HepG2 (cell line): ENCODE measurements around the gene RNU7-1. TPM values are rescaled to one million over a fixed set of nuclear protein-coding genes. Genes with fewer than 3 reads are reported as not detected.
A peak's percentile ranks its signal among the peaks of the same experiment; 100 is the strongest.

Source experiments
- GATAD1 ChIP-seq: IDR thresholded peaks from 2 replicates; pipeline ENCODE4 v1.6.1; 2016; ENCODE audit warnings: missing genetic modification reagents, missing compliant biosample characterization
- HDAC6 ChIP-seq: fragments of 200-600 bp; sonication (generic); IDR thresholded peaks from 2 replicates; pipeline ENCODE4 v1.7.0; 2017; ENCODE audit warnings: mild to moderate bottlenecking, antibody characterized with exemption, low read length, low read depth
- MYC ChIP-seq: sonication (generic); formaldehyde crosslinking; IDR thresholded peaks from 2 replicates; pipeline ENCODE4 v1.9.0; 2021; ENCODE audit warnings: missing genetic modification reagents, borderline replicate concordance
- NCOA2 ChIP-seq: sonication (generic); formaldehyde crosslinking; IDR thresholded peaks from 2 replicates; pipeline ENCODE4 v1.8.0; 2022; ENCODE audit warnings: inconsistent platforms
- NFIC ChIP-seq: IDR thresholded peaks from 2 replicates; pipeline ENCODE4 v1.6.1; 2012; ENCODE audit warnings: mild to moderate bottlenecking, low read length, inconsistent platforms
- NRL ChIP-seq: sonication (generic); formaldehyde crosslinking; IDR thresholded peaks from 2 replicates; pipeline ENCODE4 v1.5.0; 2020; ENCODE audit warnings: missing genetic modification reagents, mild to moderate bottlenecking, moderate library complexity, borderline replicate concordance
- PAF1 ChIP-seq: IDR thresholded peaks from 2 replicates; pipeline ENCODE4 v1.6.1; 2016; ENCODE audit warnings: missing genetic modification reagents, missing compliant biosample characterization
- RBM39 ChIP-seq: fragments of 200-400 bp; formaldehyde crosslinking; IDR thresholded peaks from one replicate; pipeline ENCODE4 v1.6.1; 2018; ENCODE audit warnings: antibody characterized with exemption, mild to moderate bottlenecking, low read depth, low read length; ENCODE audit not compliant: poor library complexity, severe bottlenecking
- SMAD9 ChIP-seq: sonication (generic); formaldehyde crosslinking; IDR thresholded peaks from 2 replicates; pipeline ENCODE4 v1.5.1; 2020; ENCODE audit warnings: mild to moderate bottlenecking, missing genetic modification reagents
- SP2 ChIP-seq: sonication (generic); formaldehyde crosslinking; IDR thresholded peaks from 2 replicates; pipeline ENCODE4 v1.5.1; 2020; ENCODE audit warnings: mild to moderate bottlenecking, missing genetic modification reagents
- SSRP1 ChIP-seq: IDR thresholded peaks from 2 replicates; pipeline ENCODE4 v1.6.1; 2016; ENCODE audit warnings: control low read depth
- ZFP37 ChIP-seq: sonication (generic); formaldehyde crosslinking; IDR thresholded peaks from 2 replicates; pipeline ENCODE4 v1.4.0; 2020; ENCODE audit warnings: missing genetic modification reagents, borderline replicate concordance
- ZNF34 ChIP-seq: sonication (generic); formaldehyde crosslinking; IDR thresholded peaks from 2 replicates; pipeline ENCODE4 v1.4.0; 2020; ENCODE audit warnings: mild to moderate bottlenecking, missing genetic modification reagents, borderline replicate concordance
- ZNF432 ChIP-seq: sonication (generic); formaldehyde crosslinking; IDR thresholded peaks from 2 replicates; pipeline ENCODE4 v1.5.0; 2020; ENCODE audit warnings: missing genetic modification reagents, mild to moderate bottlenecking, borderline replicate concordance
- ZNF446 ChIP-seq: sonication (generic); formaldehyde crosslinking; IDR thresholded peaks from 2 replicates; pipeline ENCODE4 v1.5.0; 2020; ENCODE audit warnings: mild to moderate bottlenecking, missing genetic modification reagents
- ZNF549 ChIP-seq: sonication (generic); formaldehyde crosslinking; IDR thresholded peaks from 2 replicates; pipeline ENCODE4 v1.5.0; 2020; ENCODE audit warnings: missing genetic modification reagents
- ZNF605 ChIP-seq: sonication (generic); formaldehyde crosslinking; IDR thresholded peaks from 2 replicates; pipeline ENCODE4 v1.8.0; 2022; ENCODE audit warnings: mild to moderate bottlenecking, missing genetic modification reagents
- ZNF792 ChIP-seq: IDR thresholded peaks from 2 replicates; pipeline ENCODE4 v1.6.1; 2016
- polyA plus RNA-seq, 8 experiments: library from polyadenylated mRNA; depleted of rRNA in 3 of 8; stranded (reverse) in 7 of 8; unstranded in 1 of 8; fragments of >200 nt; fragmentation: Illumina TruSeq in 4 of 8; extraction: Trizol in 4 of 8; gene quantifications; 2 replicates each; pipeline versions ENCODE4 v1.2.1 to v1.2.3, GENCODE V29; 2011 to 2016; ENCODE audit warnings: low read depth in 4 of 8, missing spikeins in 1 of 8, mixed read lengths in 1 of 8; ENCODE audit not compliant: insufficient read depth in 1 of 8
- total RNA-seq, 5 experiments: library from RNA; depleted of rRNA; stranded (reverse); fragments of >200 nt; fragmentation: Illumina TruSeq; extraction: Trizol; gene quantifications; 2 replicates each; pipeline ENCODE4 v1.2.3, GENCODE V29; 2016; ENCODE audit warnings: low read depth in 1 of 5
- TF ChIP-seq, protein P1 (sequence below): sonication (generic); formaldehyde crosslinking; IDR thresholded peaks from 2 replicates; pipeline ENCODE4 v1.4.0; 2020; ENCODE audit warnings: mild to moderate bottlenecking, missing genetic modification reagents, borderline replicate concordance
- TF ChIP-seq, protein P2 (sequence below): IDR thresholded peaks from 2 replicates; pipeline ENCODE4 v1.6.1; 2016; ENCODE audit warnings: low read depth
- TF ChIP-seq, protein P3 (sequence below): IDR thresholded peaks from 2 replicates; pipeline ENCODE4 v1.6.1; 2016; ENCODE audit warnings: missing compliant biosample characterization, missing genetic modification reagents, borderline replicate concordance

Gene RNU7-1
- total and polyA plus RNA-seq, 2 of the 13 experiments (the other 11 are each of a cell fraction or from before 2014, with no cell fraction given): not detected

DNA sequence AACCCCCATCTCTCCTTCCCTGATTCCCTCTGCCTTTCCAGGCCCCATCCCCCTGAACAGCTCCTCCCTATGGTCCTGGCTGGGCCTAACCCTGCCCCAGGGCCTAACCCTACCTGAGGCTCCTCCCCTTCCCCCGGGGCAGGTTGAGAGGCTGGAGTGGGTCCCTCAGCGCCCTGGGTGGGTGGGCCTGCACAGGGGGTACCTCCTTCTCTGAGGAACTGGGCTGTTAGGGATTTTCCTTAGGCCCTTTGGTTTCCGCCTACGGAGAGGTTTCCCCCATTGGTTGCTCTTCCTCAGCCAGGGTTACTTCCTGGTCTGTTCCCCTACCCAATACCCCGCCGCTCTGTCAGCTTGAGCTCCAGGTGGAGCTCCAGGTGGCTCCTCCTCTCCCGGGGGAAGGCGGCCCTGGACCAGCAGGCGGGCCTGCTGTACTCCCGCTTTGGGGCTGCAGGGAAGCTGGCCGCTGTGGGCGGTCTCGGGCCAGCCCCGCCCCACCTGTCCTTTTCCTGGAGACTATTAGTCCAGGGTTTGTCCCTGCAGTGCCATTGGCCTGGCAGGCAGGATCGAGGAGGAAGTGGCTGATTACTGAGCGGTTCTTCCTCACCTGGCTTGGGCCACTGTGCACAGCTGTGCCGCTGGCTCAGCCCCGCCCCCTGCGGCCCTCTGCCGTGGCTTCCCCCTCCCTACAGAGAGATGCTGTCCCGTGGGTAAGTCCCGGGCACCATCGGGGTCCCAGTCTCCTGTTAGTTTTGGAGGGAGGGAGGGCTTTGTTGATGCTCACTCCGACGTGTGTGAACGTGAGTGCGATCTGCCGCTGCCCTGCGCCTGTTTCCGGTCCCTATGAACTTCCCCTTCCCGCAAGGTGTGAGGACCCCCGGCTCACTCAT is 2.7 kb downstream of the RNU7-1 start (continued):
- TF ChIP-seq RBM39 (peak; percentile 78), SP2 (CRISPR knock-in tag) (peak; percentile 69), ZNF34 (CRISPR knock-in tag) (no peak), GATAD1 (peak; percentile 49; the same call in 1 of the 2 replicates), SSRP1 (CRISPR knock-in tag) (no peak), MYC (CRISPR knock-in tag) (peak; percentile 42; the same call in 1 of the 2 replicates), SMAD9 (CRISPR knock-in tag) (no peak), NCOA2 (no peak), NRL (CRISPR knock-in tag) (peak; percentile 76), ZFP37 (CRISPR knock-in tag) (peak; percentile 67; the same call in 1 of the 2 replicates), ZNF792 (peak; percentile 75), ZNF605 (peak; percentile 56; the same call in 1 of the 2 replicates), HDAC6 (no peak), PAF1 (CRISPR knock-in tag) (no peak), ZNF432 (CRISPR knock-in tag) (no peak), ZNF446 (CRISPR knock-in tag) (no peak), NFIC (no peak), ZNF549 (CRISPR knock-in tag) (no peak)
- TF ChIP-seq, protein P1, sequence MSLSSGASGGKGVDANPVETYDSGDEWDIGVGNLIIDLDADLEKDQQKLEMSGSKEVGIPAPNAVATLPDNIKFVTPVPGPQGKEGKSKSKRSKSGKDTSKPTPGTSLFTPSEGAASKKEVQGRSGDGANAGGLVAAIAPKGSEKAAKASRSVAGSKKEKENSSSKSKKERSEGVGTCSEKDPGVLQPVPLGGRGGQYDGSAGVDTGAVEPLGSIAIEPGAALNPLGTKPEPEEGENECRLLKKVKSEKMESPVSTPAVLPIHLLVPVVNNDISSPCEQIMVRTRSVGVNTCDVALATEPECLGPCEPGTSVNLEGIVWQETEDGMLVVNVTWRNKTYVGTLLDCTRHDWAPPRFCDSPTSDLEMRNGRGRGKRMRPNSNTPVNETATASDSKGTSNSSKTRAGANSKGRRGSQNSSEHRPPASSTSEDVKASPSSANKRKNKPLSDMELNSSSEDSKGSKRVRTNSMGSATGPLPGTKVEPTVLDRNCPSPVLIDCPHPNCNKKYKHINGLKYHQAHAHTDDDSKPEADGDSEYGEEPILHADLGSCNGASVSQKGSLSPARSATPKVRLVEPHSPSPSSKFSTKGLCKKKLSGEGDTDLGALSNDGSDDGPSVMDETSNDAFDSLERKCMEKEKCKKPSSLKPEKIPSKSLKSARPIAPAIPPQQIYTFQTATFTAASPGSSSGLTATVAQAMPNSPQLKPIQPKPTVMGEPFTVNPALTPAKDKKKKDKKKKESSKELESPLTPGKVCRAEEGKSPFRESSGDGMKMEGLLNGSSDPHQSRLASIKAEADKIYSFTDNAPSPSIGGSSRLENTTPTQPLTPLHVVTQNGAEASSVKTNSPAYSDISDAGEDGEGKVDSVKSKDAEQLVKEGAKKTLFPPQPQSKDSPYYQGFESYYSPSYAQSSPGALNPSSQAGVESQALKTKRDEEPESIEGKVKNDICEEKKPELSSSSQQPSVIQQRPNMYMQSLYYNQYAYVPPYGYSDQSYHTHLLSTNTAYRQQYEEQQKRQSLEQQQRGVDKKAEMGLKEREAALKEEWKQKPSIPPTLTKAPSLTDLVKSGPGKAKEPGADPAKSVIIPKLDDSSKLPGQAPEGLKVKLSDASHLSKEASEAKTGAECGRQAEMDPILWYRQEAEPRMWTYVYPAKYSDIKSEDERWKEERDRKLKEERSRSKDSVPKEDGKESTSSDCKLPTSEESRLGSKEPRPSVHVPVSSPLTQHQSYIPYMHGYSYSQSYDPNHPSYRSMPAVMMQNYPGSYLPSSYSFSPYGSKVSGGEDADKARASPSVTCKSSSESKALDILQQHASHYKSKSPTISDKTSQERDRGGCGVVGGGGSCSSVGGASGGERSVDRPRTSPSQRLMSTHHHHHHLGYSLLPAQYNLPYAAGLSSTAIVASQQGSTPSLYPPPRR (CRISPR knock-in tag): peak; percentile 34; the same call in 1 of the 2 replicates
- TF ChIP-seq, protein P2, sequence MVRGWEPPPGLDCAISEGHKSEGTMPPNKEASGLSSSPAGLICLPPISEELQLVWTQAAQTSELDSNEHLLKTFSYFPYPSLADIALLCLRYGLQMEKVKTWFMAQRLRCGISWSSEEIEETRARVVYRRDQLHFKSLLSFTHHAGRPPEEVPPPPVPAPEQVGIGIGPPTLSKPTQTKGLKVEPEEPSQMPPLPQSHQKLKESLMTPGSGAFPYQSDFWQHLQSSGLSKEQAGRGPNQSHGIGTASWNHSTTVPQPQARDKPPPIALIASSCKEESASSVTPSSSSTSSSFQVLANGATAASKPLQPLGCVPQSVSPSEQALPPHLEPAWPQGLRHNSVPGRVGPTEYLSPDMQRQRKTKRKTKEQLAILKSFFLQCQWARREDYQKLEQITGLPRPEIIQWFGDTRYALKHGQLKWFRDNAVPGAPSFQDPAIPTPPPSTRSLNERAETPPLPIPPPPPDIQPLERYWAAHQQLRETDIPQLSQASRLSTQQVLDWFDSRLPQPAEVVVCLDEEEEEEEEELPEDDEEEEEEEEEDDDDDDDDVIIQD (CRISPR knock-in tag): peak; percentile 47; the same call in 1 of the 2 replicates
- TF ChIP-seq, protein P3, sequence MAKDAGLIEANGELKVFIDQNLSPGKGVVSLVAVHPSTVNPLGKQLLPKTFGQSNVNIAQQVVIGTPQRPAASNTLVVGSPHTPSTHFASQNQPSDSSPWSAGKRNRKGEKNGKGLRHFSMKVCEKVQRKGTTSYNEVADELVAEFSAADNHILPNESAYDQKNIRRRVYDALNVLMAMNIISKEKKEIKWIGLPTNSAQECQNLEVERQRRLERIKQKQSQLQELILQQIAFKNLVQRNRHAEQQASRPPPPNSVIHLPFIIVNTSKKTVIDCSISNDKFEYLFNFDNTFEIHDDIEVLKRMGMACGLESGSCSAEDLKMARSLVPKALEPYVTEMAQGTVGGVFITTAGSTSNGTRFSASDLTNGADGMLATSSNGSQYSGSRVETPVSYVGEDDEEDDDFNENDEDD (CRISPR knock-in tag): no peak
